Measurements from ENCODE around the gene PTBP3.

GRCh38 chr9:112380825-112381221, 47.4 kb upstream of the PTBP3 start:
- TF ChIP-seq EZH2phosphoT487 (IDR thresholded peaks at IDR 0.05; ENCODE audit: insufficient read depth, low read depth) (no peak), EZH2 (IDR thresholded peaks at IDR 0.05; ENCODE audit: insufficient read depth, poor library complexity, severe bottlenecking) (no peak)
